ENCODE data around the gene JPH2. TPM values are rescaled to one million over a fixed set of nuclear protein-coding genes. Genes with fewer than 3 reads are reported as not detected.
A peak's percentile ranks its signal among the peaks of the same experiment; 100 is the strongest.

The JPH2 gene
- total RNA-seq, 1 donor from 2014 or later: 18.5 TPM

DNA sequence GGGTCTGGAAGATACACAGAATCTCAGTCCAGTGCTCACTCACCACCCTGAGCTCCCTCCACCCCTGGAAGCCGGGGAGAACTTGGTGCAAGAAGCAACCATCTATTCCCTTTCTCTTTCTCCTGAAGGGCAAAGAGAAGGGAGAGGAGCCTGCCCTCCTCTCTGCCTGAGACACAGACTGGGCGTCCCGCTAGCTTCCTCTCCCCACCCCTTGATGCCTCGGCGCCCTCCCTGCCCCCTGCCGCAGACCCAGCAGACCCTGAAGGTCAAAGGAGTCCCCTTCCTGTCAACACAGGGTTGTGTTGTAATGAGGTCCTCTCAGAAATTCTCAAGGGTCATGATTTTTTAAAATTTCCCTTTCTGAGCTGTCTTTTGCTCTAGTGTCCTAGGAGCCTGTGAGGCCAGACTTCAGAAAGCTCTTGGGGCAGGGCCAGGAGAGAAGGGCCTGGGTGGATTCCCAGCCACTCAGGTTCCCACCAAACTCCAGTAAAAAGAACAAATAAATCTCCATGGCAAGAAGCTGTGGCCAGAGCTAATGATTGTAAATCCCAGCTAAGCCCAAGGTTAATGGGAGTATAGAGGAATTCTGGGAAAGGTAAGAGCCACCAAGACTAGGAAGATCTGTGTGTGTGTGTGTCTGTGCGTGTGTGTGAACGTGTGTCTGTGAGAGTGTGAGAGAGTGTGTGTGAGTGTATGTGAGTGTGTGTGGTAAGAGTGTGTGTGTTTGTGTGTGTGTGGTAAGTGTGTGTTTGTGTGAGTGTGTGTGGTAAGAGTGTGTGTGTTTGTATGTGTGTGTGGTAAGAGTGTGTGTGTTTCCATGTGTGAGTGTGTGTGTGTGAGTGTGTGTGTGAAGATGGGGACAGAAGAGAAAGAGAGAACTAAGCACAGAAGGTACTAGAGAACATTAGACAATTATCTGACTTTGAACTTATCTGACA is 1.1 kb upstream of the JPH2 start:
- Mint-ChIP-seq H3K9me3 (ENCODE audit: unreplicated experiment) (no peaks in the 10 kb centered on the region), H3K27me3 (ENCODE audit: low read depth, unreplicated experiment) (peaks cover 2% of the 10 kb centered on the region), H3K4me1 (ENCODE audit: low read depth, unreplicated experiment) (peaks cover 32% of the 10 kb centered on the region), H3K27ac (ENCODE audit: unreplicated experiment) (peak overlapping the region; percentile 60), H3K4me3 (ENCODE audit: unreplicated experiment) (peak overlapping the region; percentile 76), H3K36me3 (ENCODE audit: low read depth, unreplicated experiment) (peaks cover 2% of the 10 kb centered on the region)
- H2AFZ ChIP-seq (ENCODE audit: low read depth, low read length): peak overlapping the region; percentile 74
- H3K27me3 ChIP-seq (ENCODE audit: insufficient read depth, low read length): no peaks in the 10 kb centered on the region
- no peaks in the 10 kb centered on the region for H3K36me3 ChIP-seq (ENCODE audit: insufficient read depth, low read length)
- peak overlapping the region; percentile 96 for H3K4me2 ChIP-seq (ENCODE audit: low read length)
- H3K9me3 ChIP-seq (ENCODE audit: insufficient read depth, low read depth, low read length): no peaks in the 10 kb centered on the region
- H3K4me1 ChIP-seq (ENCODE audit: insufficient read depth, low read length): peaks cover 18% of the 10 kb centered on the region
- peak overlapping the region; percentile 47 for H3K4me3 ChIP-seq (ENCODE audit: insufficient read depth, low read depth, low read length)
- TF ChIP-seq EZH2 (IDR thresholded peaks at IDR 0.05; ENCODE audit: insufficient read depth, low read length): no peak
- H3K27ac ChIP-seq (ENCODE audit: low read depth, low read length): peak overlapping the region; percentile 54
- no peak for DNase-seq (ENCODE audit: low read depth)
- H4K20me1 ChIP-seq (ENCODE audit: insufficient read depth, low read length): no peaks in the 10 kb centered on the region
- peaks cover 4% of the 10 kb centered on the region for H3K79me2 ChIP-seq (ENCODE audit: insufficient read depth, low read length)
- peak overlapping the region; percentile 74 for H3K9ac ChIP-seq (ENCODE audit: low read length)
- no peak for FAIRE-seq

DNA sequence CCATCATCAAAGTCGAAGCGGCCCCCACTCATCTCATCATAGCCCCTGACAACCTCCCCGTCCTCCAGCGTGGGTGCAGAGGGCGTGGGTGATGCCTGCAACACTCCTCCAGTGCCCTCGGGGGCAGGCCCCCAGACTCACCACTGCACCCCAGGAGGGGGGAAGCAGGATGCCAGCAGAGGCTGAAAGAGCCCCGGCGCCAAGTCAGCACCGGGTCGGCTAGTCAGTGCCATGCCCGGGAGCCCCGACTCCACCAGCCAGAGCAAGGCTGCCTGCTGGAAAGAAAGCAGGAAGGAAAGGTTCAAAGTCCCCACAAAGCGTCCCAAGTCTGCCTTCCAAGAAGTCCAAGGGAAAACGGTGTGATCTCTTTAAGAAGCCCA is 324 bp downstream of the JPH2 start:
- Histone ChIP-seq H4K20me1 (ENCODE audit: insufficient read depth, low read length) (no peaks in the 10 kb centered on the region), H2AFZ (ENCODE audit: low read depth, low read length) (peak overlapping the region; percentile 74), H3K9me3 (ENCODE audit: insufficient read depth, low read depth, low read length) (no peaks in the 10 kb centered on the region), H3K79me2 (ENCODE audit: insufficient read depth, low read length) (peaks cover 4% of the 10 kb centered on the region), H3K27ac (ENCODE audit: low read depth, low read length) (peak overlapping the region; percentile 10), H3K4me2 (ENCODE audit: low read length) (peak overlapping the region; percentile 96), H3K9ac (ENCODE audit: low read length) (peak overlapping the region; percentile 74), H3K4me1 (ENCODE audit: insufficient read depth, low read length) (peaks cover 18% of the 10 kb centered on the region), H3K4me3 (ENCODE audit: insufficient read depth, low read depth, low read length) (peak overlapping the region; percentile 47), H3K36me3 (ENCODE audit: insufficient read depth, low read length) (no peaks in the 10 kb centered on the region), H3K27me3 (ENCODE audit: insufficient read depth, low read length) (no peaks in the 10 kb centered on the region)
- TF ChIP-seq, protein P1, sequence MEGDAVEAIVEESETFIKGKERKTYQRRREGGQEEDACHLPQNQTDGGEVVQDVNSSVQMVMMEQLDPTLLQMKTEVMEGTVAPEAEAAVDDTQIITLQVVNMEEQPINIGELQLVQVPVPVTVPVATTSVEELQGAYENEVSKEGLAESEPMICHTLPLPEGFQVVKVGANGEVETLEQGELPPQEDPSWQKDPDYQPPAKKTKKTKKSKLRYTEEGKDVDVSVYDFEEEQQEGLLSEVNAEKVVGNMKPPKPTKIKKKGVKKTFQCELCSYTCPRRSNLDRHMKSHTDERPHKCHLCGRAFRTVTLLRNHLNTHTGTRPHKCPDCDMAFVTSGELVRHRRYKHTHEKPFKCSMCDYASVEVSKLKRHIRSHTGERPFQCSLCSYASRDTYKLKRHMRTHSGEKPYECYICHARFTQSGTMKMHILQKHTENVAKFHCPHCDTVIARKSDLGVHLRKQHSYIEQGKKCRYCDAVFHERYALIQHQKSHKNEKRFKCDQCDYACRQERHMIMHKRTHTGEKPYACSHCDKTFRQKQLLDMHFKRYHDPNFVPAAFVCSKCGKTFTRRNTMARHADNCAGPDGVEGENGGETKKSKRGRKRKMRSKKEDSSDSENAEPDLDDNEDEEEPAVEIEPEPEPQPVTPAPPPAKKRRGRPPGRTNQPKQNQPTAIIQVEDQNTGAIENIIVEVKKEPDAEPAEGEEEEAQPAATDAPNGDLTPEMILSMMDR (IDR thresholded peaks at IDR 0.05; ENCODE audit: insufficient read depth, low read depth, low read length): no peak
- no peak for TF ChIP-seq EZH2 (IDR thresholded peaks at IDR 0.05; ENCODE audit: insufficient read depth, low read length)
- DNase-seq (ENCODE audit: low read depth): no peak
- H3K27ac Mint-ChIP-seq (ENCODE audit: unreplicated experiment): peak overlapping the region; percentile 50
- no peaks in the 10 kb centered on the region for H3K9me3 Mint-ChIP-seq (ENCODE audit: unreplicated experiment)
- FAIRE-seq: no peak
- peaks cover 40% of the 10 kb centered on the region for H3K4me1 Mint-ChIP-seq (ENCODE audit: low read depth, unreplicated experiment)
- peaks cover 5% of the 10 kb centered on the region for H3K36me3 Mint-ChIP-seq (ENCODE audit: low read depth, unreplicated experiment)
- H3K4me3 Mint-ChIP-seq (ENCODE audit: unreplicated experiment): peak overlapping the region; percentile 80
- no peaks in the 10 kb centered on the region for H3K27me3 Mint-ChIP-seq (ENCODE audit: low read depth, unreplicated experiment)

GRCh38 chr20:44186201-44186600 is 787 bp downstream of the JPH2 start:
- Mint-ChIP-seq H3K4me3 (ENCODE audit: unreplicated experiment) (peak overlapping the region; percentile 80), H3K4me1 (ENCODE audit: low read depth, unreplicated experiment) (peaks cover 44% of the 10 kb centered on the region), H3K27ac (ENCODE audit: unreplicated experiment) (no peak overlapping the region), H3K36me3 (ENCODE audit: low read depth, unreplicated experiment) (peaks cover 5% of the 10 kb centered on the region), H3K27me3 (ENCODE audit: low read depth, unreplicated experiment) (no peaks in the 10 kb centered on the region), H3K9me3 (ENCODE audit: unreplicated experiment) (no peaks in the 10 kb centered on the region)
- FAIRE-seq (no peak), DNase-seq (ENCODE audit: low read depth) (no peak)
- H3K4me2 ChIP-seq (ENCODE audit: low read length): peak overlapping the region; percentile 96
- H3K27me3 ChIP-seq (ENCODE audit: insufficient read depth, low read length): no peaks in the 10 kb centered on the region
- H3K9me3 ChIP-seq (ENCODE audit: insufficient read depth, low read depth, low read length): no peaks in the 10 kb centered on the region
- peak overlapping the region; percentile 47 for H3K4me3 ChIP-seq (ENCODE audit: insufficient read depth, low read depth, low read length)
- peaks cover 18% of the 10 kb centered on the region for H3K4me1 ChIP-seq (ENCODE audit: insufficient read depth, low read length)
- H3K27ac ChIP-seq (ENCODE audit: low read depth, low read length): no peak overlapping the region
- H3K36me3 ChIP-seq (ENCODE audit: insufficient read depth, low read length): no peaks in the 10 kb centered on the region
- peaks cover 4% of the 10 kb centered on the region for H3K79me2 ChIP-seq (ENCODE audit: insufficient read depth, low read length)
- H3K9ac ChIP-seq (ENCODE audit: low read length): no peak overlapping the region
- H2AFZ ChIP-seq (ENCODE audit: low read depth, low read length): no peak overlapping the region
- TF ChIP-seq, protein P1 (IDR thresholded peaks at IDR 0.05; ENCODE audit: insufficient read depth, low read depth, low read length): no peak
- no peak for TF ChIP-seq EZH2 (IDR thresholded peaks at IDR 0.05; ENCODE audit: insufficient read depth, low read length)
- no peaks in the 10 kb centered on the region for H4K20me1 ChIP-seq (ENCODE audit: insufficient read depth, low read length)
